Retina (tissue), 1 donor: ENCODE measurements around the gene LAMA3.

Source experiments
- DNase-seq: peaks from one replicate; pipeline ENCODE4 v3.0.0-alpha.2; 2016

Gene LAMA3

DNA sequence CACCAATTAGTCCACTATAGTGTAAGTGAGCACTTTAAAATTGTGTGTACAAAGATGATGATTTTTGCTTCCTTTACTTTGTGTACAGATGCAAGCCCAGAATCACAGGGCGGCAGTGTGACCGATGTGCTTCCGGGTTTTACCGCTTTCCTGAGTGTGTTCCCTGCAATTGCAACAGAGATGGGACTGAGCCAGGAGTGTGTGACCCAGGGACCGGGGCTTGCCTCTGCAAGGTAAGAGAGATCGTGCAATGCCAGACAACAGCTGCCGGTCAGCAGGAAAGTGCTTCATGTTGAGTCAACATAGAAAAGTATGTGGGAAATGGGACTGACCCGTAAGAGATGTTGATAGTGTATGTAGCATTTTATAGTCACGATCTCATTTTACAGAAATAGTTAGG is 168.5 kb downstream of the LAMA3 start:
- no peak for DNase-seq

DNA sequence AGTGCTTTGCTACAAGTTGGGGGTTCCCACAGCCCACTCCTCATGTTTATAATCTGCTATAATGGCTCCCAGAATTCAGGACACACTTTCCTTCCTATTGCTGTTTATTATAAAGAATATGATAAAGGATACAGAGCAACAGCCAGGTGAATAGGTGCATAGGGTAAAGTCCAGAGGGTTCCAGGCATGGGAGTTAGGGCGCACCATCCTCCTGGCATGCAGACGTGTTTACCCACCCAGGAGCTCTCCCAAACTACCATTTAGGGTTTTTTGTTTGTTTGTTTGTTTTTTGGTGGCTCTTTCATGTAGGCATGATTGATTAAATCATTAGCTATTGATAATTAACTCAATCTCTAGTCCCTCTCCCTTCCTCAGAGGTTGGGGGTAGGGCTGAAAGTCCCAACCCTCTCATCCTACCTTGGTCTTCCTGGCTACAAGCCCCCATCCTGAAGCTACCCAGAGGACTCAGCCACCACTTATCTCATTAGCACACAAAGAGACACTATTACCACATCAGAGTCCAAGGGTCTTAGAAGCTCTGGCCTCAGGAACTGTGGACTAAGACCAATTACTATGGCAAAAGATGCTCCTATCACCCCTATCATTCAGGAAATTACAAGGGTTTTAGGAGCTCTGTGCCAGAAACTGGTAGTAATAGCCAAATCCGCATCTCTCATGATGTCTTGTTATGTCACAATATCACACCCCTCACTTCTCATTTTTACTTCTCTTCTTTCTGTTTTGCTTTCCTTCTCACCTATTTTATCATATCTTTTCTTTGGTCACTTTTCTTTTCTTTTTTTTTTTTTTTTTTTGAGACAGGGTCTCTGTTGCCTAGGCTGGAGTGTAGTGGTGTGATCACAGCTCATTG is 170.4 kb downstream of the LAMA3 start:
- DNase-seq, result no peak

DNA sequence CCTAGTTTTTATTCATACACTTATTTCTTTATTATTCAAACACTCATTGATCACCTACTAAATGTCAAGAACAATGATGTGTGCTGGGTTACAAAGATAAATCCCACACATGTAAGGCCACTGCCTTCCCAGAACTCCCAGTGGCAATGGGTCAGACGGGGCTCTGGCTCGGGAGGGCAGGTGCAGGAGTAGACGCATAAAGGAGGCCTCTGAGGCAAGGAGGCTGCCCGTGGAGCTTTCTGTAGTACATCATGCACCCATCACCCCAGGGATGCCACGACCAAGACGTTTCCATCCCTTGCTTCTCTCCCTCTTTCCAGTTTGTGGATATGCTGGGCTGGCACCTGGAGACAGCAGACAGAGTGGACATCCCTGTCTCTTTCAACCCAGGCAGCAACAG is 172.1 kb downstream of the LAMA3 start:
- no peak for DNase-seq

DNA sequence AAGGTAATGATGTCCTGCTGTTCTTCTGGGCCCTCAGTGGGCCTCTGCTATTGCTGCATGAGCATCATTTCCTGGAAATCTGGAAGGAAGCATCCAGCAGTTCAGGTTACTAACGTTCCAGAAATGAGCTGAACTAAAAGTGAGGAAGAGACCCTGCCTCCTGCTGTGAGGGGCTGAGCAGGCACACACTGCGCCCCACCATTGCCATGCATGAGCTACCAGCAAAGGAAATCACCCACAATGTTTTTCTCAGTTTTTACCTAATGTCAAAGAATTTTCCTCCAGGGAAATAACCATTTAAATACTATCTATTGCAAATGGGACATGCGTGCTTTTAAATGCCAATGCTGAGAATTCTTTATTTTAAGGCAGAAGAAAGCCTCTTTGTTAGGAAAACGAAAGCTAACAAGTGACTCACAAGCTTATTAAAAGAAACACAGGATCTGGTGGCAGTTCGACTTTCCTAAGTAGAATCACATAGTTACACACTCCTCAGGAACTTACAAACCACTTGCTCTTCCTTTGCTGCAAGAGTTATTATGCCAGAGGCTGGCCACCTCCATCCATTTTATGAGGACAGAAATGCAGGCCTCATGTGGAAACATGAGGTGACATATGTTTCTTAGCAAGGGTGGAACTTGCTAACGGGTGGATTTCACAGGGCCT is 172.7 kb downstream of the LAMA3 start:
- no peak for DNase-seq

DNA sequence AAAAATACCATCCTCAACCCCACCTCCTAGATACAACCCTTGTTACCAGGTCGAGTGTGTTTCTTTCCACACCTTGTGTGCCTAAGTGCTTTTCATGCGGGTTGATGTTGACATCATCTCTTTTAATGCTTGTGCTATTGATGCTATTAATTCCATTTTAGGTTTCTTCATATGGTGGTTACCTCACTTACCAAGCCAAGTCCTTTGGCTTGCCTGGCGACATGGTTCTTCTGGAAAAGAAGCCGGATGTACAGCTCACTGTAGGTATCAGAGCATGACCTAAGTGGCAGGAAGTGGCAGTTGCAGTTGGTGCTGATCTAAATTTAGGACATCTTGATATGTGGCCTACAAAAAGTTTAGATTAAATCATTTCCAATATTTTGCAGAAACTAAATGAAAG is 175.4 kb downstream of the LAMA3 start:
- DNase-seq, result no peak

DNA sequence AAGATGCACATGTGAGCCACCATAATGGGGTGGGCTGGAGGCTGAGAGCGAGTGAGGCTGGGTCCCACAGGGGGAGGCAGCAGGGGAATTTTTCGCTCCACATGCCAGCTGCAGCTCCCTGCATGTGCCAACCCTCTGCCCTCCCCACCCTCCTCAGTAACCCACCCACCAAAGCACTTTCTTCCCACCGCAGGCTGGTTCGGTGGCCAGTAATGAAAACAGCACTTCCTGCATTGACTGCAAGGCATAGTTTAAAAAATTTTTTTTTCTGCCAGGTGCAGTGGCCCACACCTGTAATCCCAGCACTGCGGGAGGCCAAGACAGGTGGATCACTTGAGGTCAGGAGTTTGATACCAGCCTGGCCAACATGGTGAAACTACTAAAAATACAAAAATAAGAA is 177.8 kb downstream of the LAMA3 start:
- no peak for DNase-seq

DNA sequence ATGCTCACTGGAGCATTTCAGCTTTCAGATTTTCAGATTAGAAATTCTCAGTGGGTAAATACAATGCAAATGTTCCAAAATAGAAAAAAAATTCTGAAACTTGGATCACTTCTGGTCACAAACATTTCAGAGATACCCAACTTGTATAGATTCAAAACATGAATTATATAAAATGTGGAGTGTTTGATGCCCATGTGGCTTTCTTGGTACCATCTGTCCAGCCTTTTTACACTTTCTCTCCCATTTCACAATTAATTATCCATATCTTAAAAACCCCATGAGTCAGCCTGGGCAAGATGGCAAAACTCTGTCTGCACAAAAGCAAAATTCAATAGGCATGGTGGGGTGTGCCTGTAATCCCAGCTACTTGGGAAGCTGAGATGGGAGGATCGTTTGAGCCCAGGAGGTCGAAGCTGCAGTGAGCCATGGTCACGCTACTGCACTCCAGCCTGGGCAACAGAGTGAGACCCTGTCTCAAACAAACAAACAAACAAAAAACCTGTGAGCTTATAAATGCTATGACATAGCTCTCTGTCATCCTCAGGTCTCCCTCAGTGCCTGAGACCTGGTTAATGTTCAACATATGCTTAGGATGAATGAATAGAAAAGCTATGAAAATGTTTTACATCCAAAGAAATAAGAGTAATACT is 179.0 kb downstream of the LAMA3 start:
- no peak for DNase-seq

DNA sequence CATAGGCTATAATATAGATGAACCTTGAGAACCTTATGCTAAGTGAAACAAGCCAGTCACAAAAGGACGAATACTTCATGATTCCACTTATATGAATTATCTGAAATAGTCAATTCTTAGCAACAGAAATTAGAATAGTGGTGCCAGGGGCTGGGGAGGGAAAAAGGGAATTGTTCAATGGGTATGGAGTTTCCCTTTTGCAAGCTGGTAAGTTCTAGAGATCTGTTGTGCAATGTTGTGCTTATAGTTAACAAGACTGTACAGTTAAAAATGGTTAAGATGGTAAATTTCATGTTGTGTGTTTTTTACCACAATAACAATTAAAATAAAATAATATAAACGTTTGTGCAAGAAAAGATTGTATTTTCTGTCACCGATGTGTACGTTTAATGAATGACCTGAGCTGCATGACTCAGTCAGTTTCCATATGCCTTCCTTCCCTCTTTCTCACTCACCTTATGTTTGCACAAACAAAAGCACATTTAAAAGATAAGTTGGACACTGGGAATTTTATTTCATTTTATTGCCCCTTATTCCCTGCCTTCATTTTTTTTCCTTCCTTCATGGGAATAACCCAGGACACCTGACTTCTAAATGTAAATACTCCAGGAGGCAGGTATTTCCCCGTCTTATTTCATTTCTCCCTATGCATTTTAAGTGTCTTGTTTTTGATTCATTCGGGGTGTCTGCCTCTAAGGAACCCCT is 181.6 kb downstream of the LAMA3 start:
- DNase-seq, result no peak

DNA sequence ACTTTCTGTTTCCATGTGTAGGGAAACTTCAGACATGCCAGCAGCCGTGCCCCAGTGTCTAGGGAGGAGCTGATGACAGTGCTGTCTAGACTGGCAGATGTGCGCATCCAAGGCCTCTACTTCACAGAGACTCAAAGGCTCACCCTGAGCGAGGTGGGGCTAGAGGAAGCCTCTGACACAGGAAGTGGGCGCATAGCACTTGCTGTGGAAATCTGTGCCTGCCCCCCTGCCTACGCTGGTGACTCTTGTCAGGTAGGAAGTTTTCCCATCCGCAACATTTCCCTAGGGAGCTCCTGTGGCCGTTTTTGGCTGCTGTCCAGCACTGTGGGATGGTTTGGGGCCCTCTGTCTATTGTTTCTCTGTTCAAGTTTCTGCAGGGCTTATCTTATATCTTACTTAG is 182.2 kb downstream of the LAMA3 start:
- DNase-seq, result no peak

DNA sequence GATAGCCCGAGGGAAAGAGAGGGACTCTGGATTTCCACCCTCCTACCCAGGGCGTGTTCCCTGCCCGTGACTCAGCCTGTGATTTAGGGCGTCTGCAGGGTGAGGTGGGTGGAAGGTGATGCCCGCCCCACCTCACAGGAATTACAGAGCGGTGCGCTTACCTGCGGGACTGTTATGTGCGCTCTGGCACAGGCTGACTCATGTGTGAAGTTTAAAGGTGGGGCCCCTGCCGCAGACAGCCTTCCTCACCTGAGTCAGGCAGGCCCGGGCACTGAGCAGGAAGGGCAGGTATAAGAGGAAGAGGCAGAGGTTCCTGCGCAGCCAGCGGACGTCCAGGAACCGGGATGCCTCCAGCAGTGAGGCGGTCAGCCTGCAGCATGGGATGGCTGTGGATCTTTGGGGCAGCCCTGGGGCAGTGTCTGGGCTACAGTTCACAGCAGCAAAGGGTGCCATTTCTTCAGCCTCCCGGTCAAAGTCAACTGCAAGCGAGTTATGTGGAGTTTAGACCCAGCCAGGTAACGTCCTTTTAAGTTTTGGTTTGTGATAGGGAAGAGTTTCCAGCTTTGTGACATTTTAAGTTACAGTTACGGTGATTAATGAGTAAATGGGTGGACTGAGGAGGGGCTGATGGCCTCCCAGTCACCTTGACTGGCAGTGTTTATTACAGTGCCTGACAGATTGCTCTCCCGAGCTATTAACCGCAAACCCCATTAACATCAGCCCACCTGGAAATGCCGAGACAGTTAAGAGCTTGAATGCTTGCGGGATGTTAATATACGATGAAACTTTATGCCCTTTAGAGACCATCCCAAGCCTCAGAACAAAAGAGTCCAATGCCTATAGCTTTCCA is 183.7 kb downstream of the LAMA3 start:
- DNase-seq, result no peak

DNA sequence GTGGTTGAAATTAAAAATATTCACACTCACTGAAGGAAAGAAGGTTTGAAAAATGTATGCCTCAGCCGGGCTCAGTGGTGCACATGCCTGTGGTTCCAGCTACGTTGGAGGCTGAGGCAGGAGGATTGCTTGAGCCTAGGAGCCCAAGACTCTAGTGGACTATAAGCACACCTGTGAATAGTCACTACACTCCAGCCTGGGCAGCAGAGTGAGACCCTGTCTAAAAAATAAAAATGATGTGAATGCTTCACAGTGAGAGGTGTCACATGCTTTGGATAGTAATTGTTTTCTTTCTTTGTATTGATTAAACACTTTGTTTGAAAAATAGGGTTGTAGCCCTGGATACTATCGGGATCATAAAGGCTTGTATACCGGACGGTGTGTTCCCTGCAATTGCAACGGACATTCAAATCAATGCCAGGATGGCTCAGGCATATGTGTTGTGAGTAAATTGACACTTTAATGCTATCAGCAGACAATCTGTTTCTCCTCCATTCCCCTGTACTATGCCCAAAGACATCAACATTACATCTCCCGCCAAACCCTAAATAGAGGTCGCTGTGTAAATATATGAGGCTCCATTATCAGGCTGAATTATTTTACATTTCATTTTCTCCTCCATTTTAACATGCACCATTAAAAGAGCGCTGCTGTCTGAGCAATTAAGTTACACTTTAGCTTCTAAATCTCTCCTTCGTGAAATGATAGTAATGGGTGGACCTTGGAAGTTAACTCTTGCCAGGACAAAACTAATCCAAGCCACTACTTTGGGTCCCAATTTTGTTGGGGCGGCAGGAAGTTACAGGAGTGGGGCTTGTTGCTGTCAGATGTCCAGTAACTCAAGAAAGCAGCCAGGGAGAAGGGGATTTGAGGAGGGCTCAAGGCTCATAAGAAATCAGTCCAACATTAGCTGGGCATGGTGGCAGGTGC is 187.0 kb downstream of the LAMA3 start:
- DNase-seq, result no peak

DNA sequence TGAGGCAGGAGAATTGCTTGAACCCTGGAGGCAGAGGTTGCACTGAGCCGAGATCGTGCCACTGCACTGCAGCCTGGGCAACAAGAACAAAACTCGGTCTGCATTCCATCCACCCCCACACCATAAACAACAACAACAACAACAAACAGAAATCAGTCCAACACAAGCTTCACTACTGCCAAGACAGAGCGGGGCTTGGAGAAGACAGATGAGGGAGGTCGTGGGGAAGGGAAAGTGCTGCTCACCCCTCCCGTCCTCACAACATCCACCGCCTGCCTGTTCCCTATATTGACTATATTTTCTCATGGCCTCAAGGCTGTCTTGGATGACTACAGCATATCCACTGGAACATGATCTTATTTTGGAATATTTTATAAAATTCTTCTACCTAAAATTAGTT is 187.7 kb downstream of the LAMA3 start:
- no peak for DNase-seq

DNA sequence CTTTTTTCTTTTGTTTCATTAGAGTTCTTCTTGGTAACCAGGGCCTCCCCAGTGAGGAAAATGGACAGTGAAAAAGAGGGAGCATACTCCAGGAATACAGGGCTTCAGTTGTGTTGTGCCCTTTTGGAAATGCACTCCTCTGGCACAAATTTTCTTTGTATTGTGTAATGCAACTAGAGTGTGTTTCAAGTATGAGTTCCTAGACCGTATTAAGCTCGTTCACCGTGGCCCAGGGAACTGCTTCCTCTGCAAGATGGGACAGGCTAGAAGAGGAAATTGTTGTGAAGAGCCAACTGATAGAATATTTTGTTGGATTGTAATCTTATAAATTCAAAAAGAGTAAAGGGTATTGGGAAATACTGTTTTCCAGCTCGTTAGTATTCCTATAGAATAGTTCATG is 188.1 kb downstream of the LAMA3 start:
- DNase-seq, result no peak

DNA sequence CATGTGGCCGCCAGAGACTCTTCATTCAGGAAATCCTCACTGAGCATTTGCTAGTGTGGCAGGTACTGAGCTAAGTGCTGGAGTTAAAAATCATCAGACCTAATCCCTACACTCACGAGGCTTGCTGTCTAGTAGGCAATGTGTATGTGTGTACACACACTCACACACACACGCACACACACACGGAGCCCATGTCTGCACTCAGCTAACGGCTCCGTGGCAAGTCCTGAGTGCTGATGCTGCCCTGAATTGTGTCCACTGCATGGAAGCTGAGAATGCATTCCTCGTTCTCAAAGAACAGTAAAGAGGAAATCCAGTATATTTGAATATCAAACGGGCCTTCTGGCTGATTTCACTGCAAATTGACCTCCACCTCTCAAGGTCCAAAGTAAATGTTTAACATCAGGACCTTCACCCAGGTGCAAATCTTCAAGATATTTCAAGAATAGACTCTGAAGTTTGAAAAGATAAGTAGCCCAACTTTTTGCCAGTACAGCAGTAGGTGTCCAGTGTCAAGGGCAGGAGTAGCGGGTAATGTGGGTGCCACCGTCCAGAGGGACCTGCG is 189.2 kb downstream of the LAMA3 start:
- DNase-seq, result no peak

DNA sequence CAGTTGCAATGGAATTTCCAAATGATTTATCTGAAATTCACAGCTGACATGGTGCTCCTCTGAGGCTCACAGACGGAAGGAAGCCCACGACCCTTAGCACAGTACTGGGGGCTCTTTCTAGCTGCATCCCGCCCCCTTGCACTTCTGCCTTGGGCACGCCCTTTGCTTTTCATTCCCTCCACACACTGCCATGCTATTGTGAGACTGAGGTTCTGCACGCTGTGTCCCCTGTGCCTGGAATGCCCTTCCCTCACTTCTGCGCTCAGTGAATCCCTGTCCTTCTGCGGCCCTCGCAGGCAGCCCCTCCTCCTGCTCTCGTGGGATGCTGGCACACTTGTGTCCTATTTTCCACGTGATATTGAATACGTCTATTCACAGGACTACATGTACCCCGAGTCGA is 189.9 kb downstream of the LAMA3 start:
- DNase-seq, result peak; percentile 28

DNA sequence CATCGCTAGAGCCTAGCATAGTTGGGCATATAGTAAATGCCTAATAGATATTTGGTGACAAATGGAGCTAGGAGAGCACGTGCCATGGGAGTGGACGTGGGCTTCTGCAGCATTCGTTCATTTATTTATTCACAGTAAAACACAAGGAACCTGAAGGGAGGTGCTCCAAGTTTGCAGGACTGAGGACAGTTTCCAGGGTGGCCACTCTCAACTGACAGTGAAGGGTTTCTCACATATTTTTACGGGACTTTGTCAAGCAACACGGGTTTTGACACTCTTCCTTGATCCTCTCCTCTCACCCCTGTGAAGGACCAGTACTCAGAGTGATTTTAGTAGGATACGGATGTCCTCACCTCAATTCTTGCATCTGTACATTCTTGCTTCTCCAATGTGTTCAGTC is 190.3 kb downstream of the LAMA3 start:
- DNase-seq, result no peak

DNA sequence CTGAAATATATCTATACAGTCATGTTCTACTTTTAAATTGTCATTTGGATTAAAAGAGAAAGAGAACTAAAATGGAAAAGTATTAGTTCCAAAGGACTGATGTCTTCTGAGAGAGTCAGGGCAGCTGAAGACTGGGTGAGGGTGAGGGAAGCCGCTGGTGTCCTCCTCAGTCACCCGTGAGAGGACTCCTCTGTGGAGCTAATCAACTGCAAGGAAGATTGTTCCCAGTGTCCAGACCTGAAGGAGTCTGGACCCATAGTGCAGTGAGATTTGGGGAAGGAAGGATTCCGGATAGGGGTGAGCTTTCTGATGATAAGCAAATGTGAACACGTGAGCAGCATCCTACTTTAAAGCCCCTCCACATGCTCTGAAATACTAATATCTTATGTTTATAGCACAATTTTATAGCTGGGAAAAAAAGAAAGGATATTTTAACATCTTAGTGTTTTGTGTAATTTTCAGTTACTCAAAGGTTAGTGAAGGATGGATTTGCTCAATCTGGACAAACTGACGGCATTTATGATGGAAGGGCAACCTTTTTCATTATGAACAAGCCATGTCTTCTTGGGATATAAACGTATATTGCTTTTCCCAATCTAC is 190.8 kb downstream of the LAMA3 start:
- DNase-seq, result no peak

DNA sequence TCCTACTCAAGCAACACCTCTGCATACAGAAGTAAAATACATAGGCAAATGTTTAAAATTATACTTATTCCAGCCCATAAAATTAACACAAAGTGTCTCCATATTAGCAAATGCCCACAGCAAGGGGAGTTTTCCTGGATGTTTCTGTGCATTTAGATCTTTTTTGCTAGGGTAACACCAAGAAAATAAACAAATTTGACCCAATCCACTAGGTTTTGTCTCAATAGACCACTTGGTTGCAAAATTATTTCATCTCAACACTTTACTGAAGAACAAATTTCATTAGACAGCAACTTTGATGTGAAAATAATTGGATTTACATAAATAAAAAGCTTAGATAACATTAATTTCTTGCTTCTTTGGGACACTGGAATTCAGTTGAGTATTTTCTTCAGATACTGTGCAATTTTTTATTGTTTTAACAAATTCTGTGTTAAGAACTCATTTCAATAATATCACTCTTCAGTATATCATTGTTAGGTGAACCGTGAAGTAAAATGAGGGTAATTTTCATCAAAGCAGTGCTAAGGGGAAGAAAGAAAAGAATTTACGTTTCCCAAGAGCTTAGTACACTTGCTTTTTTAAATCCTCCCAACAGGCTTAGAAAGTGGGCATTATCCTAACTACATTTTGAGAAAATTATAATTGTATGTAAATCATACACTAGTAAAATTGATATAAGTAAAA is 191.8 kb downstream of the LAMA3 start:
- DNase-seq, result no peak

DNA sequence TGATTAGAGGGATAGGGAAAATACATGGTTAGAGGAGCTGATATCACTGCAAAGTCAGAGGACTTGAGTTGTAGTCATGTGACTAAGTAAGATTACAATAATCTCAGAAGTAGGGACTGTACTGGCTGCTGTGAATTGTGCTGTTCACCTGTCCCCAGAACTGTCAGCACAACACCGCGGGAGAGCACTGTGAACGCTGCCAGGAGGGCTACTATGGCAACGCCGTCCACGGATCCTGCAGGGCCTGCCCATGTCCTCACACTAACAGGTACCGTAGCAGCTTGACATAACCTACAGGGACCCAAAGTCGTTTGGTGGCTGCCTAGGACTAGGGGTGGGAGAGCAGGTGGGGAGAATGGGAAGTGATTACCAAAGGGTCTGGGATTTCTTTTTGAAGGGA is 192.5 kb downstream of the LAMA3 start:
- no peak for DNase-seq
